Endothelial cell (in vitro differentiated cells): Measurements from ENCODE around the gene CUBN. TPM values are rescaled to one million over a fixed set of nuclear protein-coding genes. Genes with fewer than 3 reads are reported as not detected.
"Not testable (repeated sequence)": the region's sequence is repeated elsewhere in the genome, so short reads cannot be mapped to it uniquely, and the experiment has no call there.

Experiments
- DNase-seq: peaks from one replicate; pipeline ENCODE4 v3.0.0; 2021; ENCODE audit warnings: low spot score
- H3K27ac Mint-ChIP-seq: one replicate; pipeline ENCODE4 v1.8.0; 2021; ENCODE audit warnings: mixed read lengths, inconsistent platforms; ENCODE audit not compliant: unreplicated experiment
- H3K27me3 Mint-ChIP-seq: one replicate; pipeline ENCODE4 v1.8.0; 2021; ENCODE audit warnings: mild to moderate bottlenecking, moderate library complexity, mixed read lengths, inconsistent platforms; ENCODE audit not compliant: unreplicated experiment
- H3K36me3 Mint-ChIP-seq: one replicate; pipeline ENCODE4 v1.8.0; 2021; ENCODE audit warnings: mild to moderate bottlenecking, low read depth, mixed read lengths, inconsistent platforms; ENCODE audit not compliant: unreplicated experiment
- H3K4me1 Mint-ChIP-seq: one replicate; pipeline ENCODE4 v1.8.0; 2021; ENCODE audit warnings: mild to moderate bottlenecking, mixed read lengths, inconsistent platforms; ENCODE audit not compliant: unreplicated experiment
- H3K4me3 Mint-ChIP-seq: one replicate; pipeline ENCODE4 v1.8.0; 2021; ENCODE audit warnings: mild to moderate bottlenecking, mixed read lengths, inconsistent platforms; ENCODE audit not compliant: unreplicated experiment
- H3K9me3 Mint-ChIP-seq: one replicate; pipeline ENCODE4 v1.8.0; 2021; ENCODE audit warnings: mixed read lengths, inconsistent platforms; ENCODE audit not compliant: unreplicated experiment
- CTCF ChIP-seq: fragments of 200-600 bp; sonication (generic); IDR thresholded peaks from one replicate; pipeline ENCODE4 v1.5.0; 2021; ENCODE audit warnings: antibody characterized with exemption; ENCODE audit not compliant: unreplicated experiment
- total RNA-seq: library from RNA; stranded (reverse); fragmentation: NEBNext Ultra II Directional; extraction: Animal tissue kit (Norgen Biotek cat#: 25700); gene quantifications from one replicate; pipeline ENCODE4 v1.2.1, GENCODE V29; 2021; ENCODE audit not compliant: unreplicated experiment

The CUBN gene
- total RNA-seq, 1 donor from 2014 or later = 8.8 TPM

DNA sequence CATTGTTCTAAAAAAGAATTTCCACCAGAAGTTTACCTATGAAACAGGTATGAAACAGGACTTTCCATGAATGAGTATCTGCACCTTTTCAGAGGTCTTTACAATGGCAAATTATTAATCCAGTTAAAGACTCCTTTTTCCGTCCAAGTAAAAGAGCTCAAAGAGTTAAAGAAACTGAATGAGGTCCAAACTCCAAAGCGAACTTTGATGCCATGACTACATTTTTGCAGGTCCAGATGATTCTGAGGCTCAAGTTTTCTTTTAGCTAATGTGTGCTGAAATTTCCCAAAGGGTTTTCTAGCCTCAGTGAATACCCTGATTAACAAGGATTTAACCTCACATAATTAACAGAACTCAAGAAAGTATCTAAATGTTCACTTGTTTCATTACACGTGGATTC lies 9.8 kb downstream of the CUBN start:
- DNase-seq = no peak
- TF ChIP-seq CTCF = no peak

DNA sequence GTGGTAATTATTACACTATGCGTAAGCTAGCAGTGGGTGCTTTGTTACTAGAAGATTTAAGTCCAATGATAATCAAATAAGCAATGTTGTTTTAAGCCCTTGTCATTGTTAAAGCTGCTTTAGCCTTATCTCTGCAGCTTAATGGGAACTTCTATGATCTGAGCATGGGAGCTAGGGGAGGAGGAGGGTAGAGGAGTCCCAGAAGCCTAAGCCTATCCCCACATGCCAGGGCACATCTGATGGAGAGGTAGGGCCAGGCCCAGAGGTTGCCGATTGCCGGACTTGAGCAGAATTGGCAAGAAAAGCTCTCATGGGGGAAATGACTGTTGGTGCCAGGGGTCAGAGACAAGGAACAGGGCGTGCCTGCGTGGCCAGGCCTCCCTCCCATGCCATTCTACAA lies 13.4 kb downstream of the CUBN start:
- H3K27me3 Mint-ChIP-seq = peaks cover 1% of the 10 kb centered on the region
- no peaks in the 10 kb centered on the region for H3K9me3 Mint-ChIP-seq
- no peak for TF ChIP-seq CTCF
- H3K27ac Mint-ChIP-seq = no peak overlapping the region
- no peaks in the 10 kb centered on the region for H3K4me1 Mint-ChIP-seq
- no peaks in the 10 kb centered on the region for H3K36me3 Mint-ChIP-seq
- DNase-seq = no peak
- no peak overlapping the region for H3K4me3 Mint-ChIP-seq

More for the DNA sequence above, 9.8 kb downstream of the CUBN start:
- Mint-ChIP-seq H3K4me3 (no peak overlapping the region), H3K27ac (no peak overlapping the region), H3K4me1 (no peaks in the 10 kb centered on the region), H3K36me3 (no peaks in the 10 kb centered on the region), H3K27me3 (peaks cover 1% of the 10 kb centered on the region), H3K9me3 (no peaks in the 10 kb centered on the region)

DNA sequence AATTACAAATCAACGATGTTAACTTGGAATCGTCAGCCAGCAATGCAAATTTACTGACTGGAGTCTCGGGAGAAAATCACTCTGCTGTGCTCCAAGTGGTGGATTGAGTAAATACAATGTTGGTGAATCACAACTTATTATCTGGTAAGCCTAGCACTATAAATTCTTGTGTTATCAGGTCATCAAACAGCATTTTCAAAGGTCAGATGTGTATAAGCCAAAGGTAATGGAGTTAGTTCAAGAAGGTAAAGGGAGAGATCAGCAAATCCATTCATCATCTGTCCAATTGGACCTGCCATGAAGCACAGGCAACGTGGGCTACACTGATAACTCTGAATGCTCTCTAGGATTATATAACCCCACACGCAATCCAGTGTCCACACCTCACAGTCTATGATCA lies 13.9 kb downstream of the CUBN start:
- DNase-seq = no peak
- H3K36me3 Mint-ChIP-seq = no peaks in the 10 kb centered on the region
- H3K27ac Mint-ChIP-seq = no peak overlapping the region
- H3K4me1 Mint-ChIP-seq = no peaks in the 10 kb centered on the region
- no peak for TF ChIP-seq CTCF
- H3K27me3 Mint-ChIP-seq = peaks cover 1% of the 10 kb centered on the region
- no peak overlapping the region for H3K4me3 Mint-ChIP-seq
- no peaks in the 10 kb centered on the region for H3K9me3 Mint-ChIP-seq

DNA sequence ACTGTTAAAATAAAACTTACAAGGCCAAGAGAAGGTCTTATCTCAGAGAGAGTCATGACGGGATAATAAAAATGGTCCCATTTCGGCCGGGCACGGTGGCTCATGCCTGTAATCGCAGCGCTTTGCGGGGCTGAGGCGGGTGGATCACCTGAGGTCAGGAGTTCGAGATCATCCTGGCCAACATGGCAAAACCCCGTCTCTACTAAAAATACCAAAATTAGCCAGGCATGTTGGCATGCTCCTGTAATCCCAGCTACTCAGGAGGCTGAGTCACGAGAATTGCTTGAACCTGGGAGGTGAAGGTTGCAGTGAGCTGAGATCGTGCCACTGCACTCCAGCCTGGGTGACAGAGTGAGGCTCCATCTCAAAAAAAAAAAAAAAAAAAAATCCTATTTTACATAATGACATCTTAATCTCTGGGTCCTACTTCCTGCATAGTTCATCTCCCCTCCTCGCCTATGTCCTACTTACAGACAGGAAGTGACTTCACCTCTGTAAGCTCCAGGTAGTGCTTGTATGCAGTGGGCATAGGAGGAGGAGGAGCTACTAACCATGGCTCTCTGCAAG lies 14.7 kb downstream of the CUBN start:
- not testable (repeated sequence) for H3K9me3 Mint-ChIP-seq, DNase-seq, H3K27me3 Mint-ChIP-seq, H3K36me3 Mint-ChIP-seq, H3K27ac Mint-ChIP-seq, H3K4me1 Mint-ChIP-seq, H3K4me3 Mint-ChIP-seq

DNA sequence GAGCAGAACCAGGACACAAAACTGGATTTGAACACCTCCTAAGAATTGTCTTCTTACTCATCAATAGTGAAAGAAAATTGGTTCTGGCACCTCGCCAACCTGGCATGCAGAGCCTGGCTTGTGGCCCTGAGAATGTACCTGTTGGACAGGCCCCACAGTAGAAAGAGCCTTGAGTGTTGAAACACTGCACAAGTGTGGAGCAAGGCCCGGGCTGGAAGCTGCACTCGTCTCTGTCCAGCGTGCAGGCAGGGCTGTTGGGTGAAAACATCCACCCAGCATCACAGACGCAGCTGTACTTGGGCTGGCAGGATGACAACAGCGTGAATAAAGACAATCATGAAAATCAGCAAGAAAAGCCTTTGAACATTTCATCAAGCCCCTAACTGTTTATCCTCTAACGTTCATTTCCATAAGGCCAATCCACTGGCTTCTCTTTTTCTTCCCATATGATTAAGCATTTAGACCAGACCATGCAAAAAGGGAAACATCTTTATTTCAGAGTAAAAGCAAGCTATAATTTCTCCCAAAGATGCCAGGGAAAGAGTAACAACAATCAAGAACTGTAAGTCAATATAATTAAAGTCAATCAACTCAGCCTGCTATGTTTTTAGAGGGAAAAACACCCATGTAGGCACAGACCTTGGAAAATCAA lies 15.6 kb downstream of the CUBN start:
- Mint-ChIP-seq H3K4me1 (no peaks in the 10 kb centered on the region), H3K36me3 (no peaks in the 10 kb centered on the region), H3K4me3 (no peak overlapping the region), H3K27me3 (no peaks in the 10 kb centered on the region), H3K27ac (no peak overlapping the region), H3K9me3 (no peaks in the 10 kb centered on the region)
- no peak for DNase-seq
- TF ChIP-seq CTCF = no peak
